Lower leg skin (tissue), 3 donors: Measurements from ENCODE around the gene CDR2L.

ENCODE experiments used
- CTCF ChIP-seq, 3 donors: fragments of 450-650 bp; IDR thresholded peaks; one replicate each; pipeline ENCODE4 v1.5.1; 2016; ENCODE audit warnings: antibody characterized with exemption in 3 of 3, mild to moderate bottlenecking in 3 of 3, moderate library complexity in 2 of 3
- POLR2A ChIP-seq, 2 donors: fragments of 450-650 bp; IDR thresholded peaks; one replicate each; pipeline ENCODE4 v1.6.1; 2016 to 2017; ENCODE audit warnings: antibody characterized with exemption in 2 of 2, mild to moderate bottlenecking in 1 of 2, moderate library complexity in 1 of 2

GRCh38 chr17:74949455-74950115 lies 37.8 kb upstream of the CDR2L start:
- TF ChIP-seq CTCF (IDR thresholded peaks at IDR 0.05): no peak
- no peak for TF ChIP-seq POLR2A (IDR thresholded peaks at IDR 0.05)
